WI38 (cell line): Measurements from ENCODE around the gene IRF1.

ENCODE experiments used
- H3K4me3 ChIP-seq: 2 replicates; pipeline ENCODE4 v1.5.1; 2011; ENCODE audit warnings: low read depth, mild to moderate bottlenecking, control low read depth, low read length
- CTCF ChIP-seq: IDR thresholded peaks from 2 replicates; pipeline ENCODE4 v1.5.1; 2012; ENCODE audit warnings: low read depth, mild to moderate bottlenecking, control low read depth, low read length

IRF1 gene

GRCh38 chr5:132490484-132491367, at the start of gene IRF1:
Gene IRF1 (minus strand): TSS chr5:132490773. CDS start chr5:132489478, 1,295 bp downstream.
- H3K4me3 ChIP-seq = peak within 1 kb of the TSS; percentile 95
- no peak for TF ChIP-seq CTCF

GRCh38 chr5:132540149-132540548, 49.6 kb upstream of the IRF1 start:
- H3K4me3 ChIP-seq = no peak overlapping the region
- TF ChIP-seq CTCF = no peak

- H3K4me3 ChIP-seq = no peak overlapping the region
- TF ChIP-seq CTCF = no peak
Measured at GRCh38 chr5:132539716-132540115, 49.1 kb upstream of the IRF1 start.

- no peak overlapping the region for H3K4me3 ChIP-seq
- no peak for TF ChIP-seq CTCF
Measured at GRCh38 chr5:132530946-132531345, 40.4 kb upstream of the IRF1 start.

GRCh38 chr5:132528866-132529634, 38.5 kb upstream of the IRF1 start:
- no peak overlapping the region for H3K4me3 ChIP-seq
- TF ChIP-seq CTCF = no peak

- H3K4me3 ChIP-seq = no peak overlapping the region
- no peak for TF ChIP-seq CTCF
Measured at GRCh38 chr5:132528021-132528420, 37.4 kb upstream of the IRF1 start.
